ENCODE measurements around the gene CHD1.

DNA sequence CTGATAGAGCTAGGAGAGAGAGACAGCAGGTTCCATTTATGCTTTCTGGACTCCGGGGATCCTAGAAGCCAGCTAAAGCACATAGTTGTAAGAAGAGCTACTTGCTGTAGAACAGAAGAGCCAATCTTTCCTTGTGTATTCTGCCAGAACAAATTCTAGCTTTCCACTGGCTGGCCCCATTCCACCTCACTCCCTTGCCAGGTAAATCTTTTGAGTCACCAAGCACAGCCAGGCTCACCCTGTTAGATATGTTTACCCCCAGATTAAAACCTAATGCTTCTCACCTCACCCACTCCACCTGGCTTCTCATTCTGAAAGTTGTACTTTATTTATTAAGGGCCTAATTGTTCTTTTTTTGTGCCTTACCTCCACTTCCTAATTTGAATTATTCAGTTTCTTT, 48.9 kb upstream of the CHD1 start:
- TF ChIP-seq CTCF (conservative IDR thresholded peaks at IDR 0.05; ENCODE audit: low read depth, low read length), result no peak
- TF ChIP-seq POLR2A (IDR thresholded peaks at IDR 0.05; ENCODE audit: low read depth, low read length), result no peak
- TF ChIP-seq BHLHE40 (IDR thresholded peaks at IDR 0.05; ENCODE audit: low read depth, low read length), result no peak
- no peak for TF ChIP-seq RAD21 (IDR thresholded peaks at IDR 0.05; ENCODE audit: low read length)
- TF ChIP-seq MAFK (IDR thresholded peaks at IDR 0.05; ENCODE audit: low read depth, low read length), result no peak
- TF ChIP-seq CEBPB (IDR thresholded peaks at IDR 0.05; ENCODE audit: low read depth, low read length), result no peak
- no peak for TF ChIP-seq RFX5 (IDR thresholded peaks at IDR 0.05; ENCODE audit: low read depth, low read length)
- TF ChIP-seq CHD1 (IDR thresholded peaks at IDR 0.05; ENCODE audit: low read depth, low read length), result no peak
- TF ChIP-seq NFE2L2 (IDR thresholded peaks at IDR 0.05; ENCODE audit: low read depth, low read length), result no peak
- TF ChIP-seq, protein P1, sequence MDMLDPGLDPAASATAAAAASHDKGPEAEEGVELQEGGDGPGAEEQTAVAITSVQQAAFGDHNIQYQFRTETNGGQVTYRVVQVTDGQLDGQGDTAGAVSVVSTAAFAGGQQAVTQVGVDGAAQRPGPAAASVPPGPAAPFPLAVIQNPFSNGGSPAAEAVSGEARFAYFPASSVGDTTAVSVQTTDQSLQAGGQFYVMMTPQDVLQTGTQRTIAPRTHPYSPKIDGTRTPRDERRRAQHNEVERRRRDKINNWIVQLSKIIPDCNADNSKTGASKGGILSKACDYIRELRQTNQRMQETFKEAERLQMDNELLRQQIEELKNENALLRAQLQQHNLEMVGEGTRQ (IDR thresholded peaks at IDR 0.05; ENCODE audit: low read depth, low read length), result no peak
- no peak for TF ChIP-seq FOS (IDR thresholded peaks at IDR 0.05; ENCODE audit: low read depth, low read length)
- TF ChIP-seq SMC3 (IDR thresholded peaks at IDR 0.05; ENCODE audit: low read depth, low read length), result no peak
- TF ChIP-seq, protein P2, sequence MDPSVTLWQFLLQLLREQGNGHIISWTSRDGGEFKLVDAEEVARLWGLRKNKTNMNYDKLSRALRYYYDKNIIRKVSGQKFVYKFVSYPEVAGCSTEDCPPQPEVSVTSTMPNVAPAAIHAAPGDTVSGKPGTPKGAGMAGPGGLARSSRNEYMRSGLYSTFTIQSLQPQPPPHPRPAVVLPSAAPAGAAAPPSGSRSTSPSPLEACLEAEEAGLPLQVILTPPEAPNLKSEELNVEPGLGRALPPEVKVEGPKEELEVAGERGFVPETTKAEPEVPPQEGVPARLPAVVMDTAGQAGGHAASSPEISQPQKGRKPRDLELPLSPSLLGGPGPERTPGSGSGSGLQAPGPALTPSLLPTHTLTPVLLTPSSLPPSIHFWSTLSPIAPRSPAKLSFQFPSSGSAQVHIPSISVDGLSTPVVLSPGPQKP (IDR thresholded peaks at IDR 0.05; ENCODE audit: borderline replicate concordance, low read depth, low read length), result no peak
- no peak for TF ChIP-seq MAZ (IDR thresholded peaks at IDR 0.05; ENCODE audit: borderline replicate concordance, low read depth, low read length)

Data from IMR-90 (cell line).